WI38 (cell line): ENCODE results near the gene AGFG2.

Source experiments
- H3K4me3 ChIP-seq: 2 replicates; pipeline ENCODE4 v1.5.1; 2011; ENCODE audit warnings: low read depth, mild to moderate bottlenecking, control low read depth, low read length
- TF ChIP-seq, protein P1 (sequence below): IDR thresholded peaks from 2 replicates; pipeline ENCODE4 v1.5.1; 2012; ENCODE audit warnings: low read depth, mild to moderate bottlenecking, control low read depth, low read length

AGFG2 gene

DNA sequence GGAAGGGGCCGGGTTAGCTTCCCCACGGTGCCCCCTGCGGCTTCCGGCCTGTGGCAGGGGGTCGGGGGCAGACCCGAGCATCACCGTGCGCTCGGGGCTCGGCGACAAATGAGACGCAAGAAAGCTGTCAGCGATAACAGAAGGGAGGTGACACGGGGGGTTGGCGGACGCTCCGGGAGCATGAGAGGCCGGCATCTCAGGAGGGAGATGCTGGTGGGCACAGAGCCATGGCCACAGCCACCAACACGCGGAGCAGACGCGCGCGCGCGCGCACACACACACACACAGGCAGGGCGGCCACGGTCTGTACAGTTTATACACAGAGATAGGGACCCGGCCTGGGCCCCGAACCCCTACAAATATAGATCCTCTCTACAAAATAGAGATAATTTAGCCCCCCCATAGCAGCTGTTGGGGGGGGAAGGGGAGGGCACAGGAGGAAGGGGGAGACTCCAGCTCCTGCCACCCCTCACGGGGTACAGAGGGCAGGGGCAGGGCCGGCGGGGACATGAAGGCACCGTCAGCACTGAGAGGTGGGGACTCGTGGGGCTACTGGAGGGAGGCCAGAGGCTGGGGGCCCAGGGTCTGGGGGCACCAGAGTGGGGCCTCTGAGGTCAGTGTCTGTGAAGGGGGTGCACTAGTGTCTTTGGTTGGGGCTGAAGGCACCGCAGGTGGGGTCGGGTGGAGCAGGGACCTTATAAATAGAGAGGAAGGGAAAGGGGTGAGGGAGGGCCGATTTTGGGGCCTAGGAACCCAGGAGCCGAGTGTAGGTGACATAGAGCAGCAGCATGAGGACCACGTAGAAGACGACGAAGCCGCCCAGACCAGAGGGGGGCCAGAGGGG lies 35.6 kb downstream of the AGFG2 start:
- TF ChIP-seq, protein P1, sequence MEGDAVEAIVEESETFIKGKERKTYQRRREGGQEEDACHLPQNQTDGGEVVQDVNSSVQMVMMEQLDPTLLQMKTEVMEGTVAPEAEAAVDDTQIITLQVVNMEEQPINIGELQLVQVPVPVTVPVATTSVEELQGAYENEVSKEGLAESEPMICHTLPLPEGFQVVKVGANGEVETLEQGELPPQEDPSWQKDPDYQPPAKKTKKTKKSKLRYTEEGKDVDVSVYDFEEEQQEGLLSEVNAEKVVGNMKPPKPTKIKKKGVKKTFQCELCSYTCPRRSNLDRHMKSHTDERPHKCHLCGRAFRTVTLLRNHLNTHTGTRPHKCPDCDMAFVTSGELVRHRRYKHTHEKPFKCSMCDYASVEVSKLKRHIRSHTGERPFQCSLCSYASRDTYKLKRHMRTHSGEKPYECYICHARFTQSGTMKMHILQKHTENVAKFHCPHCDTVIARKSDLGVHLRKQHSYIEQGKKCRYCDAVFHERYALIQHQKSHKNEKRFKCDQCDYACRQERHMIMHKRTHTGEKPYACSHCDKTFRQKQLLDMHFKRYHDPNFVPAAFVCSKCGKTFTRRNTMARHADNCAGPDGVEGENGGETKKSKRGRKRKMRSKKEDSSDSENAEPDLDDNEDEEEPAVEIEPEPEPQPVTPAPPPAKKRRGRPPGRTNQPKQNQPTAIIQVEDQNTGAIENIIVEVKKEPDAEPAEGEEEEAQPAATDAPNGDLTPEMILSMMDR = no peak
- no peak overlapping the region for H3K4me3 ChIP-seq

DNA sequence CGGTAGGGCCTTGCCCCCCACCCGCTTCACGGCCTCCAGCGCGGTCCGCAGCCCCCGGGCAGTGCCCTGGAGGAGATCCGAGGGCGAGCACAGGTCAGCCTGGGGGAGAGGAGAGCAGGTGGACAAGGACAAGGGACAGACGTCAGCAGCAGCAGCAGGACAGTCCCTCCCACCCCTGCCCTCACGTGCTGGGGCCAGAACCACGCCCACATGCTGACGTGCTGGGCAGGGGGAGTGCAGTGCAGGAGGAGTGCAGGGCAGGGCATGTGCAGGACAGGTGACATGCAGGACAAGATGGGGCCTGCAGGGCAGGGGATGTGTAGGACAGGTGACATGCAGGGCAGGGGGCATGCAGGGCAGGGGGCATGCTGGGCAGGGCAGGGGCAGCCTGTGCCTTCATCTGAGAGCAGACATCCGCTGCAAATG lies 36.2 kb downstream of the AGFG2 start:
- TF ChIP-seq, protein P1 = no peak
- no peak overlapping the region for H3K4me3 ChIP-seq

DNA sequence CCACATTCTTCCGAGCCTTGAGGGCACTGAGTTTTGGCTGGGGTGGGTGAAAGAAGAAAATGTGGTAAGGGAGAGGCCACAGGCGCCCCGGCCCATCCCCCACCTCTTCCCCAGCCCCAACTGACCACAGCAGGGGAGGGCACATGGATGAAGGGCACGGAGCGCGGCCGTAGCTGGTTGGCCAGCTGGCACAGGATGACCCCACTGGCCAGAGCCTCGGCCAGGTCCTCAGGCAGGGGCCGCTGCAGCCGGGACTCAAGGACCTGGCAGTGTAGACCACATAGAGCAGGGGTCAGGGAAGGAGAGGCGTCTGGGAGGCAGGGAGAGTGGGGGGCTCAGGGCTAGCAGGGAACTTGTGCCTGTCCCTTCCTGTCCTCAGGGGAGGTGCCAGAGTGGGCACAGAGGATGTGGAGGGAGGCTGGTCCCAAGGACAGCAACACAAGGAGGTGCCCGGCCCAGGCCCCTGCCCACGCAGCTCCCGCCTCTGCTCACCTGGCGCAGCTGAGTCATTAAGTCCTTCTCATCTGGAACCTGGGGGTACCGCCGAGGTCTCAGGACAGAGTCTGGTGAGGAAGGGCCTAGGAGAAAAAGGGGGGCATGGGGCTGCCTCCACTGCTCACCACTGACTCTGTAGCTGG lies 36.9 kb downstream of the AGFG2 start:
- H3K4me3 ChIP-seq = no peak overlapping the region
- TF ChIP-seq, protein P1 = no peak

DNA sequence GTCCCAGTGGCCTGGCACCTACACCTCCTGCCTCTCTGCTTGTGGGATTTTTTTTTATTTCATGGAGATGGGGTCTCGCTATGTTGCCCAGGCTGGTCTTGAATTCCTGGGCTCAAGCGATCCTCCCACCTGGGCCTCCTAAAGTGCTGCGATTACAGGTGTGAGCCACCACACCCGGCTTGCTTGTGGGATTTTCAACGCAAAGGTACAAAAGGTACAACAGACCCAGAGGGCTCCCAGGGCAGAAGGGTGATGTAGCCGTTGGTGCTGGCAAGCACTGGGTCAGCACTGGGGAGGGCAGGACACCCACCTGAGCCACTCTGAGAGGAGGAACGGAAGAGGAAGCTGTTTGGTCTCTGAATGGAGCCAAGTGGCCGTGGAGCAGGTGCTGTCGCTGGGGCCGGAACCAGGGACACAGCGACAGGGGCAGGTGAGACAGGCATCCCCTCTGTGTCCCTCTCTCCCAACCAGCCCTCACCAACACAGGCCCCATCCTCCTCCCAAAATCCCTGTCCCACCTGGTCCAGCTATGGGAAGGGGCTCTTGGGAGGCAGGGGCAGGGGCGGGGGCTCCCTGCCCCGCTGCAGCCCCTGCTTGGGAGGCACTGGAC lies 37.5 kb downstream of the AGFG2 start:
- H3K4me3 ChIP-seq = no peak overlapping the region
- TF ChIP-seq, protein P1 = no peak

DNA sequence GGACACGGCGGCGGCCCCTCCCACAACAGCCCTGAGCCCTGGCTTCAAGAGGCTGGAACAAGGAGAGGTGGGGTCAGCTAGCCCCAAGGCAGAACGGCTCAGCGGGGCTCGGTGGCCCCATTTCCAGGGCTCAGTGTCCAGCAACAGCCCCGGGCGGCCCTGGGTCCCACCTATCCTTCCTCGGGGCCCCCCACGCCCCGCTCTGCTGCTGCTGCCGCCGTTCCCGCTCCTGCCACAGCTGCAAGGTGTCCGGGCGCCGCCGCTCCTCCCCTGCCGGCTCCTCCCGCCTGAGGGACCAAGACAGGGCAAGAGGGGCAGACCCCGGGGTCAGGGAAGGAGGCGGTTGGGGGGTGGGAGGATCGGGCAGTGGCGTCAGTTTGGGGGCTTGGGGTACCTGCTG lies 38.1 kb downstream of the AGFG2 start:
- no peak overlapping the region for H3K4me3 ChIP-seq
- TF ChIP-seq, protein P1 = no peak

DNA sequence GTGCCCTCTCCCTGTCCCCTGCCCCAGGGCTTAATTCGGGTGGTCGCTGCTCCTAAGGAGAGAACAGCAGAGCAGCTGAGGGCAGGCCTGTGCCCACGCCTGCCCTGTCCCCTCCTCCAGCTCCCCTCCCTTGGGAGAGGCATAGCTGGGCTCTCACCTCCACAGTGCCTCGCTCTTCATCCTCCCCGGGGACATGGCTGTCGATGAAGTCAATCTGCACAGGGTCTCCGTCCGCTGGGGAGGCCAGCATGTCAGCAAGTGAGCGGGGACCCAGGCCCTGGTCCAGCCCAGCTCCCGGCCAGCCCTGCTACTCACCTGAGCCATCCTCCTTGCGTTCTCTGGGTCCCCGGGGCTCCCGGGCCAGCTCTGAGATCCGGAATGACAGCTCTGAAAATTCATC lies 38.5 kb downstream of the AGFG2 start:
- no peak overlapping the region for H3K4me3 ChIP-seq
- TF ChIP-seq, protein P1 = no peak
